Effector memory CD4-positive, alpha-beta T cell (primary cell): ENCODE measurements around the gene SLX9.

ENCODE experiments used
- DNase-seq, 3 donors: peaks; one replicate each; pipeline ENCODE4 v3.0.0-alpha.2; 2020
- H3K27ac ChIP-seq: 2 replicates; pipeline ENCODE4 v1.7.0; 2013; ENCODE audit warnings: mild to moderate bottlenecking, low read length, moderate library complexity; ENCODE audit not compliant: insufficient read depth, poor library complexity, severe bottlenecking
- H3K27me3 ChIP-seq: replicated peaks from 2 replicates; pipeline ENCODE4 v1.7.0; 2013; ENCODE audit warnings: mild to moderate bottlenecking, low read length; ENCODE audit not compliant: insufficient read depth, control insufficient read depth, poor library complexity, severe bottlenecking
- H3K36me3 ChIP-seq: 2 replicates; pipeline ENCODE4 v1.7.0; 2013; ENCODE audit warnings: mild to moderate bottlenecking, low read length, moderate library complexity; ENCODE audit not compliant: control insufficient read depth, insufficient read depth
- H3K4me1 ChIP-seq: 2 replicates; pipeline ENCODE4 v1.7.0; 2013; ENCODE audit warnings: low read length, mild to moderate bottlenecking; ENCODE audit not compliant: control insufficient read depth, insufficient read depth, poor library complexity, severe bottlenecking
- H3K4me3 ChIP-seq: 2 replicates; pipeline ENCODE4 v1.7.0; 2013; ENCODE audit warnings: low read length, low read depth, mild to moderate bottlenecking; ENCODE audit not compliant: insufficient read depth, poor library complexity, severe bottlenecking
- H3K9me3 ChIP-seq: 2 replicates; pipeline ENCODE4 v1.7.0; 2013; ENCODE audit warnings: mild to moderate bottlenecking, low read length, moderate library complexity; ENCODE audit not compliant: control insufficient read depth

Gene SLX9

GRCh38 chr21:44962403-44962966 is 22.7 kb downstream of the SLX9 start:
- DNase-seq: no peak
- H3K27me3 ChIP-seq: no peaks in the 10 kb centered on the region
- H3K4me1 ChIP-seq: peaks cover 26% of the 10 kb centered on the region
- no peaks in the 10 kb centered on the region for H3K9me3 ChIP-seq
- H3K4me3 ChIP-seq: no peak overlapping the region
- H3K36me3 ChIP-seq: peaks cover 36% of the 10 kb centered on the region
- H3K27ac ChIP-seq: no peak overlapping the region

DNA sequence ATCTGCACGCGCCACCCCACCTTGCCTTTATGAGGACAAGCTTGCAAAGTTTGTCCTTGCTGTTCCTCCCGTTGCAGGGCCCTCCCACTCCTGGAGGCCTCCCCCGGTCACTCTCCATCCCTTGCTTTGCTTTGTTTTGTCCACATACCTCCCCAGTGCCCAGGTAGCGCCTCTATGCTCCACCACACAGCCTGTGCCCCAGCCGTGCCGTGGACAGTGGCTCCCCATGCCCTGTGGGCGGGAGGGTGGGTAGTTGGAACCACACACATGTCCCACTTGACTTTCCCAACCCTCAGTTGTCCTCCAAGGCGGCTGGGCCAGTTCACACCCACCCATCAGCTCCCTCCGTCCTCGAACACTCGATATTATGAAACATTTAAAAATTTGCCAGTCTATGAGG is 24.6 kb downstream of the SLX9 start:
- Histone ChIP-seq H3K36me3 (peaks cover 28% of the 10 kb centered on the region), H3K9me3 (no peaks in the 10 kb centered on the region), H3K4me1 (peaks cover 30% of the 10 kb centered on the region), H3K27ac (no peak overlapping the region), H3K27me3 (no peaks in the 10 kb centered on the region), H3K4me3 (no peak overlapping the region)
- DNase-seq: no peak

DNA sequence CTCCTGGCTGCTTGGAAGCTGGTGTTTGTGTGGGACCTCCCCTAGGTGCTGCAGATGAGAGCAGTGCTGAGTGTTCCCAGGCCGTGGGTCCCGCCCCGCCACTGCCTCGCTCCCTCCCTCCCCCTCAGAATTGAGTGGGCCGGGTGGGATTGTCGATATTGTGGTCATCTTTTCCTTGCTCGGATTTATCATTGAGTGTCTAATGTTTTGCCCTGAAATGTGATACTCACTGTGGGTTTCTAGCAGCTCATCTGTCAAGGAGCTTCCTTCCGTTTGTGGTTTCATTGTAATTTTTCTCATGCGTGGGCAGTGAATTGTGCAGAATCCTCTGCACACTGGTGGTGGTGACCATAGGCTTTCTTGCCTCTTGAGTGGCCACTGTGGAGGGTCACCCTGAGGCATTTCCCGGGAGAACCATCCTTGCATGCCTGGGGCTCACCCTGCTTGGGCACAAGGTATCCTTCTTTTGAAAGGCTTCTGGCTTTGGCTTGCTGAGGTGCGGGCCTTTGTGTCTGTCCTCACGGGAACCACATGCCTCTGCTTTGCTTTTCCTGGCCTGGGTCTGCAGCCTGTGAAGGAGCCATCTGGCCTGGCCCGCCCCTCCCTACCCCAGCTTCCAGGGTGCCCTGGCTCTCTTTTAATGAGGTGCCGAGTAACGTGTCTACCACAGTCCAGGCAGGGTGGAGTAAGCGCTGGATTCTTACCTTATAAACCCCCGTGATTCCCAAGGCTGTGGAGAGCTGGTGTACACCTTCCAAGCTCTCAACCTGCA is 25.6 kb downstream of the SLX9 start:
- Histone ChIP-seq H3K27me3 (no peaks in the 10 kb centered on the region), H3K4me1 (peaks cover 30% of the 10 kb centered on the region), H3K27ac (no peak overlapping the region), H3K9me3 (no peaks in the 10 kb centered on the region), H3K36me3 (peaks cover 26% of the 10 kb centered on the region), H3K4me3 (peak overlapping the region; percentile 36)
- DNase-seq: no peak

DNA sequence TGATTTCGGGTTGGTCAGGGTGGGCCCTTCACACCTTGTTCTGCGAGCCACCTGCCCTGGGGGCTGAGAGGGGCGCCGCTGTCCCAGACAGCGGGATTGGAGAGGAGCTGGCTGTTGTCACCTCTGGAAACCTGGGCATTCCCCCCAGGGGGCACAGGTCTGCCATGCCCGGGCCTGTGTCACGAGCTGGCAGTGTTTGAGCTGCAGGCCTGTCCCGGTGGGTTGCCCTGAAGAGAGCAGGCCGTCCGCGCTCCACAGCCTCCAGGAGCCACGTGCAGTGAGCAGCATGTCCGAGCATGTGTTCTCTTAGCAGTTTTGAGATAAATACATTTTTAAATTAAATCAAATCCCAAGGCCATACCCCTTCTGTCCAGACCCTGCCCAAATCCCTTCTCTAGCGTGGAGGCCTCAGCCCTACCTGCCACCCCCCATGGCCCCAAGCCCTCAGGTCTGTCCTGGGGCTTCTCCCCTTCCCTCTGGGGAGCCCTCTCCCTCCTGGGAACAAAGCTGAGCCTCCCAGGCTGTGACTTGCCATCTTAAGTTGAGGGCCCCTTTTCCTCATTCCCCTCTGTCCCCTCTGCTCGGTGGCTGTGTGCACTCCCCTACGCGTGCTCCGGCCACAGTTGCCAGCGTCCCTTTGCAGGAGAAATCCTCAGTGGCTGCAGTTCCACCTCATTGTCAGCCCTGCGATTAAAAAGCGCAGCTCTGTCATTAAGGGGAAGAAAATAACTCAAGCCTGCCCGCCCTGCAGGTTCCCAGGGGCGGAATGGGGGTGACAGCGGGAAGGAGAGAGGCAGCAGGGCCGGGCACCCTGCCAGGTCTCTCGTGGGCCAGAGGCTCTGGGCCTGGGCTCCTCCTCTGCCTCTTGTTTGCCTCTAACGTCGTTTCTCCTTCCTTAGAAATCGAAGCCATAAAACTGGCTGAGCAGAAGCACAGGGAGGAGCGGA is 26.6 kb downstream of the SLX9 start:
- peaks cover 30% of the 10 kb centered on the region for H3K4me1 ChIP-seq
- peaks cover 26% of the 10 kb centered on the region for H3K36me3 ChIP-seq
- H3K9me3 ChIP-seq: no peaks in the 10 kb centered on the region

DNA sequence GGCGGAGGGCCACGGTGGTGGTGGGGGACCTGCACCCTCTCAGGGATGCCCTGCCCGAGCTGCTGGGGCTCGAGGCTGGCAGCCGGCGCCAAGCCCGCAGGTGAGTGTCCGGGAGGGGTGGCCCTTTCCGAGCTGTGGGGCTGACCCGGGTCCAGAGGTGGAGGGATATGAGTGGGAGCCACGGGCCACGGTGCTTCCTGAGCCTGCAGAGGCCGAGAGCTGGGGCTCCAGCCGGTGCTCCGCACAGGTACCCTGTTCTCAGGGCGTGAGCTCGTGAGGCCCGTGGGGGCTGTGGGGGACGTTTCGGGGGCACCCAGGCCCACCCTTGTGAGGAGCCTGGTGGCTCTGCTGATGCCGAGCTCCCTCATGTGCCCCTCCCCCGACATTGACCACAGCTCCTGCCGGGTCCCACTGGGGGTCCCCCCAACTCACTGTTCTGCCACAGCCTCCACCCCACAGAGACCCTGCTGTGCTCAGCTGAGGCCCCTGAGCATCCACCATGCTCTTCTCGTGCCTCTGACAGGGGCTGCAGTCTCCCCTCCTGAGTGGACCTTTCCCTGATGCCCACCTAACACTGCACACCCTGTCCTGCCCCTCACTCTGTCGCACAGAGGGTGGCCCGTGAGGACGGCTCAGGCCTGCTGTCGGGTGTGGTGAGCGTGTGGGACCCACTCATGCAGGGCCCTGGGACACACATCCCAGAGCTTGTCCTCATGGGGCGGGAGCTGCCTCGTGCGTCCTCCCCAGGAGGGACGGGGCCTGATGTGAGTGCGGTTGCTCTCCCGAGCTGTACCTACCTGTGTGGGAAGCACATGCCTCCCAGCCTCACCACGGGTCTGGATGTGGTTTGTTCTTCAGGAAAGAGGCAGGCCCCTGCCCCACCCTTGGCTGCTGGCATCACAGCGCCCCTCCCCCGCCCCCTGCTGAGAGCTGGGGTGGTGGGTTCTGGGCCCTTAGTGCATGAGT is 27.5 kb downstream of the SLX9 start:
- Histone ChIP-seq H3K4me3 (no peak overlapping the region), H3K9me3 (no peaks in the 10 kb centered on the region), H3K36me3 (peaks cover 24% of the 10 kb centered on the region), H3K27me3 (no peaks in the 10 kb centered on the region), H3K4me1 (peaks cover 30% of the 10 kb centered on the region), H3K27ac (no peak overlapping the region)
- DNase-seq: no peak

More for the DNA sequence above, 26.6 kb downstream of the SLX9 start:
- no peak for DNase-seq
- Histone ChIP-seq H3K27ac (no peak overlapping the region), H3K27me3 (no peaks in the 10 kb centered on the region), H3K4me3 (no peak overlapping the region)

DNA sequence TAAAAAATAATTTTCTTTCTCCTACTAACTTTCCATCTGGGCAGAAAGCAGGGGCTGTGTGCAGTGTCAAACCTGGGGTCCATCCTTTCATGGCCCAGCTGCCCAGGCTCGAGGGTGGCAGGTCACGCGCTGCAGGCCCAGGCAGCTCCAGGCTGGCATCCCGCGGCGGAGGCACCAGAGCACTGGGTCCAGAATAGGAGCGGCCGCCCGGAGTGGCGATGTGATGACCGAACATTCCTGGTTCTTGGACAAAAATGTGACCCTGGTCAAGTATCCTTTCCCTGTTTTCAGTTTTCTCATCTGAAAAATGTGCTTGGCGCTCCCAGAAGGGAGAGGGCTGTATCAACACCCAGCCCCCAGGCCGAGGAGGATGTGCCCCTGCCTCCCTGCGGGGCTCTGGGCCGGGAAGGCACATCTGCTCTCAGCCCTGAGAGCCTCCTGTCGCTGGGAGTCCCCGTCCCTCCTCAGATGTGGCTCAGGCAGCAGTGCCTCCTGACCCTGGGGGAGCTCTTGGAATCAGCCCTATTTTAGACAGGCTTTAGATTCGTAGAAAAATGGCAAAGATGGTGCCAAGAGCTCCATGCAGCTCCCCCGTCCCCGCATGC is 29.3 kb downstream of the SLX9 start:
- H3K4me3 ChIP-seq: no peak overlapping the region
- H3K27me3 ChIP-seq: no peaks in the 10 kb centered on the region
- H3K36me3 ChIP-seq: peaks cover 20% of the 10 kb centered on the region
- H3K9me3 ChIP-seq: no peaks in the 10 kb centered on the region
- H3K27ac ChIP-seq: no peak overlapping the region
- DNase-seq: no peak
- H3K4me1 ChIP-seq: peaks cover 30% of the 10 kb centered on the region

- Histone ChIP-seq H3K27ac (no peak overlapping the region), H3K36me3 (peaks cover 27% of the 10 kb centered on the region), H3K27me3 (no peaks in the 10 kb centered on the region), H3K4me1 (peaks cover 24% of the 10 kb centered on the region), H3K9me3 (no peaks in the 10 kb centered on the region), H3K4me3 (no peak overlapping the region)
- no peak for DNase-seq
Observed at GRCh38 chr21:44969931-44970755, 30.3 kb downstream of the SLX9 start.

GRCh38 chr21:44970766-44971671 is 31.2 kb downstream of the SLX9 start:
- no peak overlapping the region for H3K27ac ChIP-seq
- H3K27me3 ChIP-seq: no peaks in the 10 kb centered on the region
- DNase-seq: no peak
- H3K9me3 ChIP-seq: no peaks in the 10 kb centered on the region
- peaks cover 15% of the 10 kb centered on the region for H3K4me1 ChIP-seq
- no peak overlapping the region for H3K4me3 ChIP-seq
- H3K36me3 ChIP-seq: peaks cover 27% of the 10 kb centered on the region
